Measurements from ENCODE around the gene HAGHL. TPM values are rescaled to one million over a fixed set of nuclear protein-coding genes. Genes with fewer than 3 reads are reported as not detected.

The HAGHL gene
- total RNA-seq, 1 experiment from 2014 or later = 4.0 TPM

GRCh38 chr16:707062-707538 is 19.8 kb upstream of the HAGHL start:
- no peak for DNase-seq (ENCODE audit: low read depth)

GRCh38 chr16:708019-708418 is 18.9 kb upstream of the HAGHL start:
- DNase-seq (ENCODE audit: low read depth) = no peak

GRCh38 chr16:708959-709358 is 17.9 kb upstream of the HAGHL start:
- no peak for DNase-seq (ENCODE audit: low read depth)

GRCh38 chr16:709566-710499 is 17.1 kb upstream of the HAGHL start:
- peak; percentile 85 for DNase-seq (ENCODE audit: low read depth)

- DNase-seq (ENCODE audit: low read depth) = no peak
Measured at GRCh38 chr16:710500-711075, 16.3 kb upstream of the HAGHL start.

- no peak for DNase-seq (ENCODE audit: low read depth)
Measured at GRCh38 chr16:711084-711483, 15.8 kb upstream of the HAGHL start.

- peak; percentile 61 for DNase-seq (ENCODE audit: low read depth)
Measured at GRCh38 chr16:711548-712320, 15.2 kb upstream of the HAGHL start.

GRCh38 chr16:712740-713250 is 14.1 kb upstream of the HAGHL start:
- DNase-seq (ENCODE audit: low read depth) = peak; percentile 92

GRCh38 chr16:714079-714478 is 12.8 kb upstream of the HAGHL start:
- DNase-seq (ENCODE audit: low read depth) = peak; percentile 72

GRCh38 chr16:714558-715476 is 12.1 kb upstream of the HAGHL start, which contains the start of gene METRN:
Gene METRN, plus strand, starts transcription at chr16:715118. Its CDS starts 172 bp downstream, at chr16:715290.
- DNase-seq (ENCODE audit: low read depth) = peak; percentile 80

- DNase-seq (ENCODE audit: low read depth) = no peak
Measured at GRCh38 chr16:715477-716199, 11.3 kb upstream of the HAGHL start.

GRCh38 chr16:716200-716568 is 10.7 kb upstream of the HAGHL start:
- DNase-seq (ENCODE audit: low read depth) = peak; percentile 70

GRCh38 chr16:716768-717325 is 10.1 kb upstream of the HAGHL start:
- DNase-seq (ENCODE audit: low read depth) = no peak

- no peak for DNase-seq (ENCODE audit: low read depth)
Measured at GRCh38 chr16:717450-718245, 9.3 kb upstream of the HAGHL start.

GRCh38 chr16:718389-718788 is 8.5 kb upstream of the HAGHL start:
- no peak for DNase-seq (ENCODE audit: low read depth)

GRCh38 chr16:718922-719321 is 8.0 kb upstream of the HAGHL start:
- no peak for DNase-seq (ENCODE audit: low read depth)

GRCh38 chr16:719815-720446 is 7.0 kb upstream of the HAGHL start:
- no peak for DNase-seq (ENCODE audit: low read depth)

GRCh38 chr16:720447-720989 is 6.4 kb upstream of the HAGHL start:
- peak; percentile 71 for DNase-seq (ENCODE audit: low read depth)

Data from RPMI7951 (cell line).